Kidney epithelial cell (primary cell): ENCODE data around the gene OTUD4. TPM values are rescaled to one million over a fixed set of nuclear protein-coding genes. Genes with fewer than 3 reads are reported as not detected.

ENCODE experiments used
- DNase-seq: peaks from one replicate; pipeline ENCODE4 v3.0.0-alpha.2; 2010; ENCODE audit warnings: low read depth
- H3K27me3 ChIP-seq: 2 replicates; pipeline ENCODE4 v1.6.0; 2011; ENCODE audit warnings: low read length; ENCODE audit not compliant: control insufficient read depth, insufficient read depth
- H3K36me3 ChIP-seq: 2 replicates; pipeline ENCODE4 v1.5.1; 2011; ENCODE audit warnings: low read length; ENCODE audit not compliant: control insufficient read depth, insufficient read depth
- H3K4me3 ChIP-seq: 2 replicates; pipeline ENCODE4 v1.5.1; 2011; ENCODE audit warnings: low read depth, mild to moderate bottlenecking, control low read depth, low read length
- total RNA-seq: library from RNA; depleted of rRNA; stranded (reverse); fragments of >200 nt; gene quantifications from 2 replicates; pipeline ENCODE4 v1.2.3, GENCODE V29; 2015
- TF ChIP-seq, protein P1 (sequence below): IDR thresholded peaks from 2 replicates; pipeline ENCODE4 v1.5.1; 2011; ENCODE audit warnings: mild to moderate bottlenecking, moderate library complexity, low read length, control low read depth, inconsistent platforms; ENCODE audit not compliant: insufficient read depth, poor library complexity, severe bottlenecking

The OTUD4 gene
- total RNA-seq, 1 donor from 2014 or later, result 33.7 TPM

DNA sequence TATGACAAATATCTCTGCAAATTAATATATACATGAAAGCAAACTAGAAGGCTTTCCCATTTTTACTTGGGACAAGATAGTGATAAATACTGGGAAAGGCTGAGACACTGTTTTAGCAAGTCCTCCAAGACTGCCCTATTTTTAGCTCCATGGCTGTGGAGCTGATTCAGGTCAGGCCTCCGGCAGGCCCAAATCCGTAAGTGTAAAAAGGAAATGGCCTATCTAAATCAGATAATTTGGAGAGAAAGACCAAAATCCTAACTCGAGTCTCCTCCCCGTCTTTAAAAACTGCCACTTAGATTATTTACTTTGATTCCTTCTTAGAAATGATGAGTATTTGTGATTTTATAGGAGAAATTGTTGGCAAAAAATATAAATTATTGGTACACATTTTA lies 2.9 kb downstream of the OTUD4 start:
- peak overlapping the region; percentile 69 for H3K4me3 ChIP-seq
- TF ChIP-seq, protein P1, sequence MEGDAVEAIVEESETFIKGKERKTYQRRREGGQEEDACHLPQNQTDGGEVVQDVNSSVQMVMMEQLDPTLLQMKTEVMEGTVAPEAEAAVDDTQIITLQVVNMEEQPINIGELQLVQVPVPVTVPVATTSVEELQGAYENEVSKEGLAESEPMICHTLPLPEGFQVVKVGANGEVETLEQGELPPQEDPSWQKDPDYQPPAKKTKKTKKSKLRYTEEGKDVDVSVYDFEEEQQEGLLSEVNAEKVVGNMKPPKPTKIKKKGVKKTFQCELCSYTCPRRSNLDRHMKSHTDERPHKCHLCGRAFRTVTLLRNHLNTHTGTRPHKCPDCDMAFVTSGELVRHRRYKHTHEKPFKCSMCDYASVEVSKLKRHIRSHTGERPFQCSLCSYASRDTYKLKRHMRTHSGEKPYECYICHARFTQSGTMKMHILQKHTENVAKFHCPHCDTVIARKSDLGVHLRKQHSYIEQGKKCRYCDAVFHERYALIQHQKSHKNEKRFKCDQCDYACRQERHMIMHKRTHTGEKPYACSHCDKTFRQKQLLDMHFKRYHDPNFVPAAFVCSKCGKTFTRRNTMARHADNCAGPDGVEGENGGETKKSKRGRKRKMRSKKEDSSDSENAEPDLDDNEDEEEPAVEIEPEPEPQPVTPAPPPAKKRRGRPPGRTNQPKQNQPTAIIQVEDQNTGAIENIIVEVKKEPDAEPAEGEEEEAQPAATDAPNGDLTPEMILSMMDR, result no peak
- no peak for DNase-seq
- H3K36me3 ChIP-seq, result peaks cover 1% of the 10 kb centered on the region
- no peaks in the 10 kb centered on the region for H3K27me3 ChIP-seq

DNA sequence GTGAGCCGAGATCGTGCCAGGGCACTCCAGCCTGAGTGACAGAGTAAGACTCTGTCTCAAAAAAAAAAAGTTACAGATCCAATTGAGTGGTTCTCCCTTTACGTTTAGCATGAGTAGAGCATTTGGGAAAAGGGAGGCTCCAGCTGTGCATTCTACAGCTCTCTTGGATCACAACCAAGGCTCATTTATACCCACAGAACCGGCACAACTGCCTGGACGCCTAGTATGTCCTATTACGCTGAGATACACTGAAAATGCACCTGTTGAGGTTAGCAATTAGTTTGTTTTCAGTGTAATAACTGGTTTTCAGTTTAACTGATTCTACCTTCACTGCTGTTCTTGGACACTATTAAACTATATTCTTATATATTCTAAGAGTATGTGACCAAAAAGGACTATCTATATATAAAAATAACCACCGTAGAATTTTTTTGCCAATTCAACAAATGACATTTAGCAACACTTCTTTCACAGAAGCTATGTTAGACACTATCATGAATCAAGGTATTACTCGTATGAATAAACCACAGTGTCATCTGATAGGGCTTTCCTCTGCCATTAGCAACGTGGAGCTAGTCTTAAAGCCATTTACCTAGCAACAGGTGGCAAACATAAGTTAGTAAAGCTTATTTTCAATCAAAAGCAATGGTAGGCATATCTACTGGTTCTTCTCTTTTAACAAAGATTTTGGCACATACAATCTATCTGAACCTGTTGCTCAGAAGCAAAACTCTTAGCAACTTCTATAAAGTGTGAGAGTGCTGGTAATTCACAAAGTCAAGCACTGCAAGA lies 3.6 kb downstream of the OTUD4 start:
- no peak for DNase-seq
- Histone ChIP-seq H3K36me3 (peaks cover 1% of the 10 kb centered on the region), H3K27me3 (no peaks in the 10 kb centered on the region), H3K4me3 (peak overlapping the region; percentile 69)
- TF ChIP-seq, protein P1, result no peak

DNA sequence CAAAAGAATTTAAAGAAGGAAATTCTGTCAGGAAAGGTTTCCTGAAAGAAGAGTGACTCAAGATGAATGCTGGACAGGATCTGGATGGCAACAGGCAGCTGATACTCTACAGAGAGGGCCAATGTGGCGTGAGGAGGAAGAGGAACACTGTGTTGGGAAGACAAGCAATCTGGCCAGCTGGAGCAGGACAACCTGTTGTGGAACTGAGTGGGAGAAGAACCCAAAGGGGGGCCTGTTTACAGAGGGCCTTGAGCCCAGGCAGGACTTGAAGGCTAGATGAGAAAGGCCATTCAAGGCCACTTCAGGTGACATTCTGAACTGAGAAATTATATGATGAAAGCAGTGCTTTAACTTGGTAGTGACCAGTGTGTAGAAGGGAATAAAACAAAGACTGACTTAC lies 8.5 kb downstream of the OTUD4 start:
- H3K36me3 ChIP-seq, result peaks cover 1% of the 10 kb centered on the region
- no peak for DNase-seq
- H3K27me3 ChIP-seq, result no peaks in the 10 kb centered on the region
- TF ChIP-seq, protein P1, result no peak
- no peak overlapping the region for H3K4me3 ChIP-seq

DNA sequence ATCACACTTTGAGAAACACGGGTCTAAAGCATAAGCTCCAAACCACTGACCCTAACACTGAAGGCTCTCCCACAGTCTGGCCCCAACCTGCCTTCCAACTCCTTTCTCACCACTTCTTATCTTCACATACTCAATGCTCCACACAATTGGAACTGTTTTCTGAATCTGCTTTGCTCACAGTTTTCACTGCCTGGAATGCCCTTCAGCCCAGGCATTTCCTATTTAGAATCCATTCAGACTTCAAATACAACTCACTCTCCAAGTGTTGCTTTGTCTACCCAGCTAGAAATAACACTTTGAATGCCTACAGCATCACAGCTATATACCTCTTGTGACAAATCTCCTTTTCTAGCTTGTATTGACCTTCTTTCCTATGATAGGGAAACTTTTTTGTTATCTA lies 10.2 kb downstream of the OTUD4 start:
- Histone ChIP-seq H3K4me3 (no peak overlapping the region), H3K36me3 (peaks cover 1% of the 10 kb centered on the region), H3K27me3 (no peaks in the 10 kb centered on the region)
- TF ChIP-seq, protein P1, result no peak
- DNase-seq, result no peak

DNA sequence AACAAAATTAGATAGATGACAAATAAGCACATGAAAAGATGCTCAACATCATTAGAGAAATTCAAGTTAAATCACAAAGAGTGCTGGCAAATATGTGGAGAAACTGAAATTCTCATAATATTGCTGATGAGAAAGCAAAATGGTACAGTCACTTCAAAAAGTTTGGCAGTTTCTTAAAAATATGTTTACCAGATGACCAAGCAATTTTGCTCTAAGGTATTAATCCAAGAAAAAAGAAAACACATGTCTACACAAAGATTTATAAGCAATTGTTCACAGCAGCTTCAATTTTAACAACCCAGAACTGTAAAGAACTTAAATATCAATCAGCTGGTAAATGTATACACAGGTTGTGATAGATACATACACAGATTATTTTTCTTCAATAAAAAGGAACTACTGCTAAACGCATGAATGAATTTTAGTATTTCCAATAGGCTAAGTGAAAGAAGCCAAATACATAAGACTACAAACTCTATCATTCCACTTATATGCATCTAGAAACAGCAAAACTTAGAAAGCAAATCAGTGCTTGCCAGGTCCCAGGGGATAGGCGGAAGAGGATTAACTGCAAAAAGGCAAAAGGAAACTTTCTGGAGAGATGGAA lies 11.7 kb downstream of the OTUD4 start:
- Histone ChIP-seq H3K36me3 (no peaks in the 10 kb centered on the region), H3K27me3 (no peaks in the 10 kb centered on the region), H3K4me3 (no peak overlapping the region)
- TF ChIP-seq, protein P1, result no peak
- no peak for DNase-seq
